ENCODE measurements around the gene USH1G. TPM values are rescaled to one million over a fixed set of nuclear protein-coding genes. Genes with fewer than 3 reads are reported as not detected.
"Not testable (repeated sequence)": the region's sequence is repeated elsewhere in the genome, so short reads cannot be mapped to it uniquely, and the experiment has no call there.

Gene USH1G
- polyA plus RNA-seq, 2 donors = 6.0 to 11.9 TPM

DNA sequence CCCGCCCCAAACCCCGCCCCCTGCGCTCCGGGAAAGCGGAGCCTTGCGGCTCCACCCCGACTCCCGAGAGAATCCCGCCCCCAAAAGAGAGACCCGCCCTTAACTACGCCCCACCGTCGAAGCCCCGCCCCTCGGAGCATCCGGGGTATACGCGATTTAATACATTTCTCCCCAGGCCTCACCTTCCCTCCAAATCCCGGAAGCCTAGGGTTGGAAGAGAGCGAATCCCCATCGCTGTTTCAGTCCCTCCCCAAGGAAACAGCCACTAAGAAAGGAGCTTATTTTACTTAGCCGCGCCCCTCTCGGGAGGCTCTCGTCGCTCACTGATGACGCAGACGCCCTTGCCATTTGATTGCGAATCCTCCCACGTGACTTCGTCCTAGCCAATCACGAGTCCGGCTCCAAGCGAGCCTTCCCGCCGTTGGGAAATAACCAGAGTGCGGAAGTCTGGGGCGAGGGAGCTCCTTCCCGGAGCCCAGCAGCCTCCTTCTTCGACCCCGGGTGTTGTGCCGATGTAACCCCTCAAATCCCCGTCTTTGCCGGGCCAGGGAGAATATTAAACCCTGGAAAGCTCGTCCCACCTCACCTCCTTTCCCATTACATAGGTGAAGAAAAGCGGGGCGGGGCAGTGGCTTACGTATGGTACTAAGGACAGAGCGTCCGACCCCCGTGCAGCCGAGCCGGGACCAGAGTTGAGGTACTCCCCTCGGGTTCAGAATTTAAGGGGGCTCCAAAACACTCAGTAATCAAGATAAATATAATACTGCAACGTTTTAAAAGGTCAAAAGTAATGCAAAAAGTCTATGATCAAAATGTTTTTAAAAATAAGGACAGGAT, 49.8 kb downstream of the USH1G start:
- WGBS, 2 donors = 1% methylated on average over 49 to 55 of the region's 55 CpGs
- Histone ChIP-seq H3K9me3 (ENCODE audit: control insufficient read depth in 2 of 2, insufficient read depth in 1 of 2, low read depth in 1 of 2, low read length in 1 of 2) (no peaks in the 10 kb centered on the region), H3K4me1 (ENCODE audit: control insufficient read depth in 2 of 2, insufficient read depth in 2 of 2, low read length in 1 of 2) (peaks cover 4 to 20% of the 10 kb centered on the region in 2 donors), H3K4me3 (ENCODE audit: low read depth in 1 of 2, low read length in 2 of 2) (peak overlapping the region; percentile 57 to 69), H3K27ac (ENCODE audit: low read depth in 2 of 2, low read length in 1 of 2) (peak overlapping the region; percentile 91 to 97), H3K36me3 (ENCODE audit: control insufficient read depth in 2 of 2, insufficient read depth in 2 of 2, low read length in 1 of 2) (peaks cover 0 to 5% of the 10 kb centered on the region in 2 donors), H3K27me3 (ENCODE audit: control insufficient read depth in 1 of 2, insufficient read depth in 2 of 2, low read length in 2 of 2) (no peaks in the 10 kb centered on the region)

DNA sequence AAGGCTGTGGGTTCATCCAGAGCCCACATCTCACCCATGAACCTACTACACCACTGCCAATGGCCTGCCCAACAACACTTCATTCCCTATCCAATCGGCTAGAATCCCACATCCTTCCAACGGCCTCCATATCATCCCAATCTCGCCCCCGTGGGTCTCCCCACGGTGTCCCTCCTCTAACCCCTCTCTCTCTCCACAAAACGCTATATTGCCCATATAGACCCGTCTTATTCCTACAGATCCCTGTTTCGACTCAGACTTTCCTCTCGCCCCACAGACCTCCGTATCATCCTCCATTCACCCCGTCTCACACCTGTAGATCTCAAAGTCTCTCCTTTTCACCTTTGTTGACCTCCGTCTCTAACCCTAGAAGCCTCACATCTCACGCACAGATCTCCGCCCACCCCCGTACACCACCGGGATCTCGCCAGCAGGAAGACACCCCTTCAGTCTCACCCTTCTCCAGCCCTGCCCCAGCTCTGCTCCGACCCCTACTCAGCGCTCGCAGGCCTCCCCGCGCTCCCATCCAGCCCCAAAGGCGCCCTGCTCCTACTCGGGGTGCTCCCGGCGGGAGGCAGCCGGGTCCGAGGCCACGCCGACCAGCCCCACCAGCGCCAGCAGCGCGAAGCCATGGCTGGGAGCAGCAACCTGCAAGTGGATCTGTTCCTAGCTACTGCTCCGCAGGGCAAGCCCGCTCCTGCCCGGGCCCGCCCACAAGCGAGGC, 50.6 kb downstream of the USH1G start, which contains the start of gene FDXR:
TSS of gene FDXR (minus strand) at position 682 of the 724 bp plus-strand sequence. CDS start at position 632, 50 bp downstream.
- Histone ChIP-seq H3K9me3 (ENCODE audit: control insufficient read depth in 2 of 2, insufficient read depth in 1 of 2, low read depth in 1 of 2, low read length in 1 of 2) (no peaks in the 10 kb centered on the region), H3K36me3 (ENCODE audit: control insufficient read depth in 2 of 2, insufficient read depth in 2 of 2, low read length in 1 of 2) (peaks cover 0 to 5% of the 10 kb centered on the region in 2 donors), H3K4me3 (ENCODE audit: low read depth in 1 of 2, low read length in 2 of 2) (peak within 1 kb of the TSS; percentile 69 to 75), H3K4me1 (ENCODE audit: control insufficient read depth in 2 of 2, insufficient read depth in 2 of 2, low read length in 1 of 2) (peaks cover 4 to 13% of the 10 kb centered on the region in 2 donors), H3K27ac (ENCODE audit: low read depth in 2 of 2, low read length in 1 of 2) (peak within 1 kb of the TSS; percentile 91 to 97), H3K27me3 (ENCODE audit: control insufficient read depth in 1 of 2, insufficient read depth in 2 of 2, low read length in 2 of 2) (no peaks in the 10 kb centered on the region)
- 5 to 6% methylated on average over 36 to 38 of the region's 38 CpGs for WGBS, 2 donors

DNA sequence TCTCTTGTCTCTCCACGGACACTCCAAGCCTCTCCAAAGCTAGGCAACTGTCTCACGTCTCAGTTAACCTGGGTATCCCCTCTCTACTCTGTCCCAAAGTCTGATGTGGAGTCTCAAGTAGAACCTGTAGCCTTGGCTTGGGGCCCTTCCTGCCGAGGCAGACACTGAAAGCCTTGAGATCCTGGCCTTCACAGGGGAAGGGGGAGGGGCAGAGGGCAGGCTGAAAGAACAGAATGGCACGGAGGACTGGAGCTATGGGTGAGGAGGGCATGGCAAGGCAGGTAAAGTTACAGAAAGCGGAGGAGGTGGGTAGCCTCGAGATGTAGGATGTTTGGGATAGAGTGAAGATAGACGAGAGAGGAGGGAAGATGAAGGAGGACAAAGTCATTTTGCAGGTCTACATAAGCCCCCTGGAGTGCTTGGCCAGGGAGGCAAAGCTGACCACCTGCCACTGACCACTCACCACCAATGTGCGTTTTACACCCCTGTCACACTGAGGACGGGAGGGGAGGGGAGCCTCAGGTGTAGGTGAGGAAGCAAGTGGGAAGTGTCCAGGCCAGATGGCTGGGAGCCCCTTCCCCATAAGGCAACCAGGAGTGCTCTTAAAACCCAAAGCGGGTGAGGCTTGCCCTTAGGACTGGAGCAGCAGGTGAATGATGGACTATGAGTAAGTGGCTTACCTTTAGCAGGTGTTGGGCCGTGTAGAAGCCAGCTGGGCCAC, 51.5 kb downstream of the USH1G start:
- peaks cover 0 to 7% of the 10 kb centered on the region in 2 donors for H3K36me3 ChIP-seq (ENCODE audit: control insufficient read depth in 2 of 2, insufficient read depth in 2 of 2, low read length in 1 of 2)
- no peak overlapping the region for H3K27ac ChIP-seq (ENCODE audit: low read depth in 2 of 2, low read length in 1 of 2)
- 77 to 80% methylated on average over 11 of the region's 11 CpGs for whole genome bisulfite sequencing, 2 donors
- no peaks in the 10 kb centered on the region for H3K9me3 ChIP-seq (ENCODE audit: control insufficient read depth in 2 of 2, insufficient read depth in 1 of 2, low read depth in 1 of 2, low read length in 1 of 2)
- H3K27me3 ChIP-seq (ENCODE audit: control insufficient read depth in 1 of 2, insufficient read depth in 2 of 2, low read length in 2 of 2) = no peaks in the 10 kb centered on the region
- H3K4me1 ChIP-seq (ENCODE audit: control insufficient read depth in 2 of 2, insufficient read depth in 2 of 2, low read length in 1 of 2) = peaks cover 4 to 13% of the 10 kb centered on the region in 2 donors
- peak overlapping the region in 1 of 2 donors; percentile 57 for H3K4me3 ChIP-seq (ENCODE audit: low read depth in 1 of 2, low read length in 2 of 2)

DNA sequence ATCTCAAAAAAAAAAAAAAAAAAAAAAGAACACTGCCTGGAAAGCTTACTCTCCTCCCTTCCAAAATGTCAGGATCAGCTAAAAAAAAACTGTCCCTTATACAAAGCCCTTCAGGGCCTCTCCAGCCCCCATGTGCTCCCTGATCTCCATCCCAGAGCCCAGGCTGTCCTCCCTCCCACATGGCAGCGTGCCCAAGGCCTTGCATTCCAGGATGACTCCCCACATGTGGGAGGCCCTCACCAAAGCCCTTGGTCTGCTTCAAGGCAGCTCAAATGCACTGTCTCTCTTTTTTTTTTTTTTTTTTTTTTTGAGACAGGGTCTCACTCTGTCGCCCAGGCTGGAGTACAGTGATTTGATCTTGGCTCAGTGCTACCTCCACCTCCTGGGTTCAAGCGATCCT, 52.5 kb downstream of the USH1G start:
- Histone ChIP-seq H3K9me3 (ENCODE audit: control insufficient read depth in 2 of 2, insufficient read depth in 1 of 2, low read depth in 1 of 2, low read length in 1 of 2) (no peaks in the 10 kb centered on the region), H3K36me3 (ENCODE audit: control insufficient read depth in 2 of 2, insufficient read depth in 2 of 2, low read length in 1 of 2) (peaks cover 0 to 9% of the 10 kb centered on the region in 2 donors), H3K4me1 (ENCODE audit: control insufficient read depth in 2 of 2, insufficient read depth in 2 of 2, low read length in 1 of 2) (peaks cover 4 to 13% of the 10 kb centered on the region in 2 donors), H3K27me3 (ENCODE audit: control insufficient read depth in 1 of 2, insufficient read depth in 2 of 2, low read length in 2 of 2) (no peaks in the 10 kb centered on the region), H3K27ac (ENCODE audit: low read depth in 2 of 2, low read length in 1 of 2) (no peak overlapping the region), H3K4me3 (ENCODE audit: low read depth in 1 of 2, low read length in 2 of 2) (no peak overlapping the region)
- WGBS, 2 donors = 80% methylated on average over 3 of the region's 3 CpGs

DNA sequence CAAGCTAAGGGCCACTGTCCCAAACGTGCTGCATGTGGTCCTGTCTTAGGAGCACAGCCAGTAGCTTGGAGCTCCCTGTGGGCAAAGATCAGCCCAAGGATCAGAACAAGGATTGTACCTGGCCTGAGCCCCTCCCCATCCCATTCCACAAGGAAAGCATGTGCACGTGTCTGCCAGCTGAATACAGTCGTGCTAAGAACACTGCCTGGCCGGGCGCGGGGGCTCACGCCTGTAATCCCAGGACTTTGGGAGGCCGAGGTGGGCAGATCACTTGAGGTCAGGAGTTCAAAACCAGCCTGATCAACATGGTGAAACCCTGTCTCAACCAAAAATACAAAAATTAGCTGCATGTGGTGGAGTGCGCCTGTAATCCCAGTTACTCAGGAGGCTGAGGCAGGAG, 53.0 kb downstream of the USH1G start:
- not testable (repeated sequence) for H3K9me3 ChIP-seq (ENCODE audit: control insufficient read depth in 2 of 2, insufficient read depth in 1 of 2, low read depth in 1 of 2, low read length in 1 of 2); H3K4me3 ChIP-seq (ENCODE audit: low read depth in 1 of 2, low read length in 2 of 2); H3K27ac ChIP-seq (ENCODE audit: low read depth in 2 of 2, low read length in 1 of 2); H3K27me3 ChIP-seq (ENCODE audit: control insufficient read depth in 1 of 2, insufficient read depth in 2 of 2, low read length in 2 of 2); H3K36me3 ChIP-seq (ENCODE audit: control insufficient read depth in 2 of 2, insufficient read depth in 2 of 2, low read length in 1 of 2)
- WGBS, 2 donors = 91 to 94% methylated on average over 9 of the region's 9 CpGs
- peaks cover 4 to 13% of the 10 kb centered on the region in 2 donors for H3K4me1 ChIP-seq (ENCODE audit: control insufficient read depth in 2 of 2, insufficient read depth in 2 of 2, low read length in 1 of 2)

DNA sequence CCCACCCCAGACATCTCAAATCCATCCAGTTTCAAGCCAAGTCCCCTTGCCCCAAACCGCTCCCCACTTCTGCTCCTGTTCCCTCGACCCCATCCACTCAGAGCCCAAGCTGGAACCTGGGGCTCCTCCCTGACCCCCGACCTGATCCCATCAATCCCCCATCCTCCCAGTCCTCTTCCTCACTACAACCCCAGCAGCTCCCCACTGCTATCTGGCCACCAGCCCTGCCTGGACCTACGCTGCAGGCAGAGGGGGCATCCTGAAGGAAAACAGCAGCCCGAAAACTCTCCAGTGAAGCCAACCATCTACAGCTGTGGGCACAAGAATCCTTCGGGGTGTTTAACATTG, 54.2 kb downstream of the USH1G start:
- peaks cover 4 to 13% of the 10 kb centered on the region in 2 donors for H3K4me1 ChIP-seq (ENCODE audit: control insufficient read depth in 2 of 2, insufficient read depth in 2 of 2, low read length in 1 of 2)
- H3K27me3 ChIP-seq (ENCODE audit: control insufficient read depth in 1 of 2, insufficient read depth in 2 of 2, low read length in 2 of 2) = no peaks in the 10 kb centered on the region
- H3K9me3 ChIP-seq (ENCODE audit: control insufficient read depth in 2 of 2, insufficient read depth in 1 of 2, low read depth in 1 of 2, low read length in 1 of 2) = no peaks in the 10 kb centered on the region
- H3K4me3 ChIP-seq (ENCODE audit: low read depth in 1 of 2, low read length in 2 of 2) = no peak overlapping the region
- peaks cover 0 to 9% of the 10 kb centered on the region in 2 donors for H3K36me3 ChIP-seq (ENCODE audit: control insufficient read depth in 2 of 2, insufficient read depth in 2 of 2, low read length in 1 of 2)
- 93 to 94% methylated on average over 6 of the region's 6 CpGs for WGBS, 2 donors
- no peak overlapping the region for H3K27ac ChIP-seq (ENCODE audit: low read depth in 2 of 2, low read length in 1 of 2)

DNA sequence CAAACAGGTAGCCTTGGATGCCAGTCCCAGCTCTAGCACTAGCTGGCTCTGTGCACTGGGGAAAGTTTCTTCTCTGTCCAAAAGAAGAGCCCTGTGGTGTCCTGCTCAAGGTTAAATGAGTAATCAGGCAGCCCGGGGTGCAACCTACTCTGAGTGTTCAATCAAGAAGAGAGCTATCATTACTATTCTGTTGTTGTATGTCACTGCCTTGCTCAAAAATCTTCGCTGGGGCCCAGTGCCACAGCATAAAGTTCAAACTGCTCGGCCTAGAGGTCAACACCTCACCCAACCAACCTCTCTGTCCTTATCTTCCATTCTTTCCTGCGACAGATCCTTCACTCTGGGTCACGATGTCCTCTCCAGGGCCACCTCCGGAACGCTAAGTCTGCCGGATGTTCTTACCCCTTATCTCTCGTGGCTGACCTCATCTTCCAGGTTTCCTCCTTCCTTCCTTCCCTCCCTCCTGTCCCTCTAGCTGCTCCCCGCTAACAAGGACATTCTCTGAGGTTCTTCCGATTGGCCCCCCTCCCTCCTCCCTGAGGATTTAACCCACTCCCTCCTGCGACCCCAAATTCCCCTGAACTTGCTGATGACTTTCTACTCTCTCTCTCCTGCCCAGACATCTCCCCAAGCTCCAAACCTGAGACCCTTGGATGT, 54.7 kb downstream of the USH1G start:
- Histone ChIP-seq H3K27me3 (ENCODE audit: control insufficient read depth in 1 of 2, insufficient read depth in 2 of 2, low read length in 2 of 2) (no peaks in the 10 kb centered on the region), H3K9me3 (ENCODE audit: control insufficient read depth in 2 of 2, insufficient read depth in 1 of 2, low read depth in 1 of 2, low read length in 1 of 2) (no peaks in the 10 kb centered on the region), H3K4me1 (ENCODE audit: control insufficient read depth in 2 of 2, insufficient read depth in 2 of 2, low read length in 1 of 2) (peaks cover 4 to 13% of the 10 kb centered on the region in 2 donors), H3K36me3 (ENCODE audit: control insufficient read depth in 2 of 2, insufficient read depth in 2 of 2, low read length in 1 of 2) (peaks cover 0 to 12% of the 10 kb centered on the region in 2 donors), H3K4me3 (ENCODE audit: low read depth in 1 of 2, low read length in 2 of 2) (no peak overlapping the region), H3K27ac (ENCODE audit: low read depth in 2 of 2, low read length in 1 of 2) (no peak overlapping the region)
- 79 to 80% methylated on average over 12 of the region's 12 CpGs for WGBS, 2 donors

DNA sequence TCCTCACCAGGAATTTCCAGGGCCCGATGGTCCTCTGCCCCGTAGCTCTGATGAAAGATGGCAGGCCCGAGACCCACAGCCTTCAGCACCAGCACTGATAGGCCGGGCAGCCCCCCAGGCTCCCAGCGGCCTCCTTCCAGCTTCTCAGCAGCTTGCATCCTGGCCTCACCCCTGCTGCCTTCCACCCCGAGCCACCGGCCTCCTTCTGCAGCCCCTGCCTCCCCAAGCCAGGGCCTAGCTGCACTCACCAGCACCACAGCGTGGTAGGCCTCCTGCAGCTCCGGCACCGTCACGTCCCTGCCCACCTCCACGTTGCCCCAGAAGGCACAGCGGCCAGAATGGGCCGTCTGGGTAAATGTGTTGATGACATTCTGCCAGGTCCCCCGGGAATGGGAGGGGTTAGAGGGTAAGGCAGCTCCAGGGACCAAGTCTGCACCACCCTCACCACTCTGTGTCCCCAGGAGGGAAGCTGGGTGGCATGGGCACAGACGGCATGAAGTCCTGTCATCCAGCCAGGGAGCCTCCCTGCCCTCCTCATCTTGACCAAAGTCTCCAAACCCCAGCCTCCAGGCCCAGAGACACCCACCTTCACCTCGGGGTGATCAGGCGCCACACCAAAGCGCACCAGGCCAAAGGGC, 56.7 kb downstream of the USH1G start:
- H3K4me3 ChIP-seq (ENCODE audit: low read depth in 1 of 2, low read length in 2 of 2) = no peak overlapping the region
- 76 to 84% methylated on average over 19 of the region's 19 CpGs for WGBS, 2 donors
- H3K36me3 ChIP-seq (ENCODE audit: control insufficient read depth in 2 of 2, insufficient read depth in 2 of 2, low read length in 1 of 2) = peaks cover 0 to 15% of the 10 kb centered on the region in 2 donors
- no peaks in the 10 kb centered on the region for H3K27me3 ChIP-seq (ENCODE audit: control insufficient read depth in 1 of 2, insufficient read depth in 2 of 2, low read length in 2 of 2)
- peaks cover 4 to 7% of the 10 kb centered on the region in 2 donors for H3K4me1 ChIP-seq (ENCODE audit: control insufficient read depth in 2 of 2, insufficient read depth in 2 of 2, low read length in 1 of 2)
- H3K27ac ChIP-seq (ENCODE audit: low read depth in 2 of 2, low read length in 1 of 2) = no peak overlapping the region
- no peaks in the 10 kb centered on the region for H3K9me3 ChIP-seq (ENCODE audit: control insufficient read depth in 2 of 2, insufficient read depth in 1 of 2, low read depth in 1 of 2, low read length in 1 of 2)
